HG03280 (cell line): Measurements from ENCODE around the gene PDIA5.

Experiments used
- ATAC-seq: cut with Tn5 transposase; IDR thresholded peaks from one replicate; pipeline ENCODE4 v1.9.1; 2021; ENCODE audit warnings: mild to moderate bottlenecking, moderate library complexity; ENCODE audit not compliant: unreplicated experiment

PDIA5 gene

GRCh38 chr3:123089611-123090331 lies 22.9 kb downstream of the PDIA5 start:
- ATAC-seq: no peak

- no peak for ATAC-seq
These were observed 24.1 kb downstream of the PDIA5 start for GRCh38 chr3:123090728-123091531.

GRCh38 chr3:123092243-123092642 lies 25.4 kb downstream of the PDIA5 start:
- ATAC-seq: no peak

GRCh38 chr3:123093696-123094095 lies 26.9 kb downstream of the PDIA5 start:
- no peak for ATAC-seq

GRCh38 chr3:123094516-123095313 lies 27.9 kb downstream of the PDIA5 start:
- no peak for ATAC-seq

- no peak for ATAC-seq
These were observed 29.3 kb downstream of the PDIA5 start for GRCh38 chr3:123096126-123096525.

- no peak for ATAC-seq
These were observed 29.9 kb downstream of the PDIA5 start for GRCh38 chr3:123096731-123097130.

- no peak for ATAC-seq
These were observed 31.9 kb downstream of the PDIA5 start for GRCh38 chr3:123098426-123099330.

GRCh38 chr3:123099331-123100192 lies 32.7 kb downstream of the PDIA5 start:
- ATAC-seq: no peak

- ATAC-seq: no peak
These were observed 33.5 kb downstream of the PDIA5 start for GRCh38 chr3:123100193-123100776.

- ATAC-seq: no peak
These were observed 35.4 kb downstream of the PDIA5 start for GRCh38 chr3:123102249-123102648.

- ATAC-seq: no peak
These were observed 36.0 kb downstream of the PDIA5 start for GRCh38 chr3:123102826-123103225.

- ATAC-seq: no peak
These were observed 37.7 kb downstream of the PDIA5 start for GRCh38 chr3:123104550-123104949.

- ATAC-seq: no peak
These were observed 38.7 kb downstream of the PDIA5 start for GRCh38 chr3:123105201-123106189.

- ATAC-seq: no peak
These were observed 43.6 kb downstream of the PDIA5 start for GRCh38 chr3:123110282-123110975.

GRCh38 chr3:123110976-123111615 lies 44.3 kb downstream of the PDIA5 start:
- ATAC-seq: no peak

- no peak for ATAC-seq
These were observed 44.8 kb downstream of the PDIA5 start for GRCh38 chr3:123111640-123112039.
